HuH-7 (cell line): Measurements from ENCODE around the gene CCDC50.

Experiments used
- DNase-seq: peaks from one replicate; pipeline ENCODE4 v3.0.0; 2011; ENCODE audit warnings: low spot score

The CCDC50 gene

DNA sequence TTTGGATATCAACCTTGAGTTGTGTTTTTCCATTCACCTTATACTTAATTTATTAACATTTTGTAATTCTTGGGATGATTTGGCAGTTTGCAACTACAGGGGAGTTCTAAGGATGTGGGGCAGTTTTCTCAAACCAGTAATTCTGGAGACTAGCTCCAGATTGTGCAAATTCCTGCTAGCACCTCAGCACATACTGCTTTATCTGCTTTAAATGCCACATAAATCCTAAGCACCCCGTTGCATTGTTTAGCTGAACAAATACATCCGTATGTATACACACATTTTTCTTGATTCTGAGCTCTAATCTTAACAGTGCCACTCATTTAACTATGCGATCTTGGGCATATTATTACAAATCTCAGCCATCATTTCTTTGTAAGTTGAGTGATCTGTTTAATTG is 18.0 kb downstream of the CCDC50 start:
- no peak for DNase-seq

DNA sequence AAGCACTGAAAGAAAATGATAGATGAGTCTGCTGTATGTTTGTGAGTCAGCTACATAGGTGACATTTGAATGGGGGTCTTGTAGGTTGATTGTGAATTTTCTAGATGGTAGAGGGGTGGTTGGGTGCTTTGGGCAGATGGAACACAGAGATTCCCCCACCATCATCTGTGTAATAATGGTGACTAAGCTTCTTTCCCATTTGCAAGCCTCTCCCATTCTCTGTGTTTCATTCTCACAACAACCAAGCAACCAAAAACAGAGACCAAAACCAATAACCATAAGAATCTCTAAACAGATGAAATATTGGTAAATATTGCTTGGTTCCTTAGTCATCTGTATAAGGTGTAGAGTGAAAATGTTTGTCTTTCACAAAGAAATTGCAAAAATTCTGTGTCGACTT is 18.9 kb downstream of the CCDC50 start:
- no peak for DNase-seq

DNA sequence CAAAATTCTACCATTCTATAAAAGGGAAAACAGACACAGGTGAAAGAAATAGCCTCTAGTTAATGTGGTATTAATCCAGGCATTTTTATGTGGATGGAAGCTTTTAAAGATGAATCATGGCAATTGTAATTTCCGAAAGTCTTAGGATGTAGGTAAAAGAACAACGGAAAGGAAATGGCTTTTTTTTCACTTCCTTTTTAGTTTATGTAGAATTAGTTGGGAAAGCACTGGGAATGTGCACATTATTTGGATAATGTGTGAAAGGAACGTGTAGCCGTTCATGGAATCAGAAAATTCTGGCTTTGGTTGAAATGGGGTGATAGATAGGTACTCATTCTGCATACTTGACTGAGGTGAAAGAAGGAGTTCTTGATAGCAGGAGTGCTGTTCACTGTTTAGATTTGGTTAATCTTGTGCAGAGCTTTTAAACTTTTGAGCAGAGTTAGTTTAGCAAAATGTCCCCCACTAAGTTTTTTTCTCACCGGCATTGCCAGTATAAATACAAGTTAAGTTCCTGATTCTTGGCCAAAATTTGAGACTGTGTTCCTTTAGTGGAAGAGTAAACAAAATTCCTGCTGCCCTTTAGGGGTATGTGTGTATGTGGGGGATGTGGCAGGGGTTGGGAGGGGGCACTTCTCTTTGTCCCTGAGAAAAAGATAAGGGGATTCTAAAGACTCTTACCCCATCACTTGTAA is 21.3 kb downstream of the CCDC50 start:
- no peak for DNase-seq

DNA sequence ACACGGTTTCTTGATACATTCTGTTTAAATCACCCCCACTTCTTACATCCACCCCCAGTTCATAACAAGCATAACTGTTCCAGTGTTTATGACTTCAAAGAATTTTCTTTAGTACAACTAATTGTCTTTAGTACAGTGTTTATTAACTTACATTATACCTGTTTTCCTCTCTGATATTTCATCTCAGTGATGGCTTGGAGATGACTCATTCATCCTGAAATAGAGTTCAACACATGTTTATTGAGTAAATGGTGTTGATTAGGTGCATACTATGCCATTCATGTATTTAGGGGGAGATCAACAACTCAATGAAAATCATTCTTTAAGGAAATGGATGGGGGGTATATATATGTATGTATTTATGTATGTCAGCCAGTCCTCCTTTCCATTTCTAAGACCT is 22.8 kb downstream of the CCDC50 start:
- no peak for DNase-seq

DNA sequence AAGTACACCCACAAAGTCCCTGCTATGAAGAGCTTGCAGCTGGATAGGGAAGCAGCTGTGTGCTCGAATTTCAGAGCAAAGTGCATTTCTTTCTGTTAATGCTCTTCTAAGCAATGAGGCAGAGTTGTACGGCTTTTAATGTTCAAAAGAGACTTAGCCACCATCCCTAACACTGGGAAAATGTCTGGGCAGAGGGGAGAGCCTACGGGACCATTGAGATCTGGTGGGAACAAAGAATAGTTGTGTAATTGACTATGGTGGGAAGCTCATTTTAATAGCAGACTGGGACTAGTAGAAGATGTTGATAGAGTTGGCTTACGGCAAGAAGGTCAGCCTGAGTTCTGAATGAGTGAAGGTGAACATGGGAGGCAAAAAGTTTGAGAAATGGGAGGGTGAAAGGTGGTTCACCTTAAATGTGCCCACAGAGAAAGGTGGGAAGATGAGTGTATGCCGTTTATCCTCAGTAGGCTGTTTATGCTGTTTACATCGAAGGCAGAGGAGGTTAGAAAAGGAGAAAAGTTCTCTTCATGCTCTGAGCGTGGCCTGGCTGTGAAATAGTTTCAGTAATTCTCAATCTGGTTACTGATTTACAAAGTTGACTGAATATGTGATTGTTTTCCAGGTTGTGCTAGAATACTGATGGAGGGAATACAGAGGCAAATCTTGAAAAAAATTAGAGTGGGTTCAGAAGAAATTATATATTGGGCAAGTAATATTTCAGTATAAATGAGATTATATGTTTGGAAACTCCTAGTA is 24.0 kb downstream of the CCDC50 start:
- DNase-seq, result no peak

DNA sequence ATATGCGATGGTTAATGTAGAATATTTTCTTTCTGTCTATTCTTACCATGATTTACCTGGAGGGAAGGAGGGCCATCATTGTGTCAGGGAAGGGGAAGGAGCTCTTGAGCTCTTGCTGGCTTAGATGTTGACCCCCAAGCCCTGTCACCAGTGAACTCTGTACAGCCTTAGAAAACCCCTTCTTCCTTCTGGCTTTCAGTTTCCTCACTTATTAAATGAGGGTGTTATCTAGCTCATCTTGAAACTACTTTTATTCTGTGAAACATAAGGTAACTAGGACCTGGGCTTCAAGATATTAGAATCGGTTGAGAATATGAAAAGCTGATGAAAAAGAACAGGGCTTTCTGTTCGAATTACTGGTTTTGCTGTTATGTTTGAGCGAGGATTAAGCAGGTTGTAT is 26.2 kb downstream of the CCDC50 start:
- DNase-seq, result no peak

DNA sequence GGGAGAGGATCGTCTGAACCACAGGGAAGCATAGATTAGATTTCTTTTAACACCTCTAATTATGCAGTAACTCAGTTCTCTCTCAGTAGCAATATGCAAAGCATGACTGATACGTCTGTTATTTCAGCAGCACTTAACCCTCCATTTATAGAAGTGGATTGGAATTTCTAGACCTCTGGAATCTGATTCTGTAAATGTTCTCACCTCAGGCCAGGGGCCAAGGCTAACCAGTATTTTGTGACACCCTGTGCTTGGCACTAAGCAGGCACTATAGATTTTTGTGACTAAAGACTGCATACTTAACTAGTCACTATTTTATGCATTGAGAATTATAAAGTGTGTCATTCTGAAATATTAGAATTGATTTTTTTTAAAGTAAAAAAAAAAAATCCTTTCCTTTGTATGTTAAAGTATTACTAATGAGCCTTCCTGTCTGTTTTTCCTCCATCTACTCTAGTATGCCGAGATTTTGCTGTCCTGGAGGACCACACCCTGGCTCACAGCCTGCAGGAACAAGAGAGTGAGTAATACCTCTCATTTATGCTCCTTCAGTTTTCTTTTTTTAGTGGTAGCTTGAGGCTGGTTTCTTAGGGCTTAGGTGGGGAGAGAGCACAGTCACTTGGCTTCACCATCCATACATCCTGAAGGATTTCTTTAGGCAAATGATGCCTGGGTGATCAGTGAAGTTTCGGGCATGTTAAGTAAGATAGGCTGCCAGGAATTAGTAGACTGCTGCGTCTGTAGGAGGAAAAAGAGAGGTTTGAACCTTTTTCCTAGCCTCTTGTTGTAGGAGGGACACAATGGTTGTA is 27.6 kb downstream of the CCDC50 start:
- no peak for DNase-seq

DNA sequence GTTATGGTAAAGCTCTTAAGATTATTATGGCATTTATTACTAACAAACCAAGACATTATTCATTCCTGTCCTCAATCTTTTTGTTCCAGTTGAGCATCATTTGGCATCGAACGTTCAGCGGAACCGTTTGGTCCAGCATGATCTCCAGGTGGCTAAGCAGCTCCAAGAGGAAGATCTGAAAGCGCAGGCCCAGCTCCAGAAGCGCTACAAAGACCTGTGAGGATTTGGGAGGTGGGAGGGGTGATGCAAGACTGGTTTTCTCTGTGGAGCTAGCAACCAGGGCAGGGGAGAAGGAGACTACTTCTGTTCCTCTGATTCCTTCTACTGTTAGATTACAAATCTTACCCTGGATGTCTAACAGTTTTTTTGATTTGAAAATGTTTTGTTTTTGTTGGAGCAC is 28.7 kb downstream of the CCDC50 start:
- DNase-seq, result no peak

DNA sequence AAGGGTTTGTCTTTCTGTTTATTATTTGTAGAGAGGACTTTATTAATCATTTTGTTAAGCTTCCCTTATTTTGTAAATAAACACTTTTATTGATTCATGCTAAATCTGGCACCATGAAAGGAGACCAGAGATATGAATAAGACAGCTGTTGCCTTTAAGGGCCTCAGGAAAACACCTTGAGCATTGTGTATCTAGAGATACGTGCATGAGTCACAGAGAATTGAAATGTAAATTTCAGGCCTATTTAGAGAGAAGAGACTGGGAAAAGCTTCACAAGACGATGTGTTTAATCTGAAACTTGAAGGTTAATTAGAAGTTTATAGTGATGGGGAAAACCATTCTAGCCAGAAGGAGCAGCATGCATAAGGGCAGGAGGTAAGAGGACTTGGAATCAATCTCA is 29.7 kb downstream of the CCDC50 start:
- DNase-seq, result no peak

DNA sequence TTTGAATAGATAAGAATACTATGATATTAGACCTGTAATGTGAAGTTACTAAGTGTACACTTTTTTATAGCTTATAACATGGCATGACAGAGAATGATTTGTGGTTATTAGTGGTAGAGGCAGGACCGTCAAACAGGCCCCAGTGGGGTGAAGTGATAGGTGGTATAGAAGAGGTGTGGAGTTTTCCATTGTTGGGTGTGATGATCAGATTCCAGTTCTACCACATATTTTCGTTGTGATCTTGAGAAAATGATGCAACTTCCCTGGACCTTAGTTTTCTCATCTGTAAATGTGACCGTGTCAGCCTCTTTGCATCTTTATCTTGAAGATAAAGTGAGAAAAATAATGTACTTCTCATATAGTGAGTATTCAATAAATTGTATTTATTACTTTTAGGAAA is 31.4 kb downstream of the CCDC50 start:
- DNase-seq, result no peak

DNA sequence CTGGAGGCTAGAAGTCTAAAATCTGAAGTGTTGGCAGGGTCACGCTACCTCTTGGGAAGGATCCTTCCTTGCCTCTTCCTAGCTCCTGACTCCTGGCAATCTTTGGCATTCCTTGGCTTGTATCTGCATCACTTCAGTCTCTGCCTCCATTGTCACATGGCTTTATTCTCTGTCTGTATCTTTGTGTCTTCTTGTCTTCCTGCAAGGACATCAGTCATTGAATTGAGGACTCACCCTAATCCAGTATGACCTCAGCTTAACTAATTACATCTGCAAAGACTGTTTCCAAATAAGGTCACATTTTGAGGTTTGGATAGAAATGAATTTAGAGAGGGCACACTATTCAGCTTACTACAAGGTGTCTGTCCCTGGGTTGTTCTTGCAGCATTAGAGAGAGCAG is 32.3 kb downstream of the CCDC50 start:
- DNase-seq, result no peak

DNA sequence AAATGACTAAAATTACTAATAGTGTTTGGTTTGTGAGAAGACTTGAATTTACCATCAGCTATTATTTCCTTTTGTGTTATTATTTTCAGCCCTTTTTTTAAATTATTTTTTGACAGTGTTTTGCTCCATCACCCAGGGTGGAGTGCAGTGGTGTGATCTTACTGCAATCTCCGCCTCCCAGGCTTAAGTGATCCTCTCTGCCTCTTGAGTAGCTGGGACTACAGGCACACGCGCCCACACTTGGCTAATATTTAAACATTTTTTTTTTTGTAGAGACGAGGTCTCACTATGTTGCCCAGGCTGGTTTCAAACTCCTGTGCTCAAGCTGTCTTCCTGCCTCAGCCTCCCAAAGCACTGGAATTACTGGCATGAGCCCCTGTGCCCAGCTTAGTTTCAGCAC is 32.8 kb downstream of the CCDC50 start:
- DNase-seq, result no peak

DNA sequence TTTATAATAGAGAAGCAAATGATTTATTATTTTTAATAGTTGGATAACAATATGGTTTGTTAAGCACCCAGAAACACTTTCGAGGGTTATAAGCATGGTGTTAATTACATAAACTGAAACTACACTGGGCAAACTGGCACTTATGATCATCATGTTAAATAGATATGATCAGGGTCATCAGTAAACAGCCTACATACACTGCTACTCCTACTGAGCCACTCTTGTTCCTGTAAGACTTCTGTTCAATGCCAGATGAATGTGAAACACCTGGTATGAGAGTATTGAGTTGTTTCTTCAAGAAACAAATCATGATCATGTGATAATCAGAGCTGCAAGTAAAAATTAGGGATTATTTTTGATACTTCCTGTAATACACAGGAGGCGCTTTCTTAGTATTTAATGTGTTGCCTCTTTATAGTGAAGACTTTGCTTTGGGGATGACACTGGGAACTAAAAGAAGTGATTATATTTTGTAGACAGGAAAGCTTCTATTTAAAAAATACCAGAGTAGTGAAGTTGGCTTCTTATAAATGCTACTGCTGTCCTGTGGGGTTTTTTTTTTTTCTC is 33.4 kb downstream of the CCDC50 start:
- no peak for DNase-seq

DNA sequence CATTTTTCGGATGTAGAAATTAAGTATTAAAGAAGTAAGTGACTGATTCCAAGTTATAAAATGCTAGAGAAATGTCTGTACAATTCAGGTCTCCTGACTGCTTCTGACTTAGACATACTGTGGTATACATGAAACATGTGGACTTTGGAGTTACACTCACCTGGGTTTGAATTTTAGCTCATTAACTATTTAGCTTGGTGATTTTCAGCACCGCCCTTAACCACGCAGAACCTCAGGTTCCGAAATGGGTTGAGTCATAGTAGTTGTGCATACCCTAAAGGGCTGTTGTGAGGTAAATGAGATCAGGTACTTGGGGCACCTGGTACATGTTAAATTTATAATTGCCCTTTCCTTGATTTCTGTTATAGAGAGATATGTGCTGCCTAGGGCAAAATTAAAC is 34.0 kb downstream of the CCDC50 start:
- DNase-seq, result no peak

DNA sequence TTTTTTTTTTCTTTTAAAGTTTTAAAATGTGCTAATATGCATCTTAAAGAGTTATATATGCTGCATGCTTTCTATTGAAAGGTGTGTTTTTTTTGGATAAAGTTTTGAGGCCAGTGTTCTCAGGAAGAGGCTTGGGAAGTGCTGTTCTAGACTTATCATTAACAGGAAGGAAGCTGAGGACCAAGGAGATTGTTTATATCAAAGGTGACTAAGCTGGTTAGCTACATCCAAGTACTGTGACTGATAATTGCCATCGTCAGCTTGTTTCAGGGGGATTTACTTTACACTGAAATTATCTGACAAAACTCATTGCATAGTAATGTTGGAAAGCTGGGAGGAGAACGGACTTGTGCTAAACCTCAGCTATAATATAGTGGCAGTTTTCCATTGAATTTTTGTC is 37.5 kb downstream of the CCDC50 start:
- no peak for DNase-seq

DNA sequence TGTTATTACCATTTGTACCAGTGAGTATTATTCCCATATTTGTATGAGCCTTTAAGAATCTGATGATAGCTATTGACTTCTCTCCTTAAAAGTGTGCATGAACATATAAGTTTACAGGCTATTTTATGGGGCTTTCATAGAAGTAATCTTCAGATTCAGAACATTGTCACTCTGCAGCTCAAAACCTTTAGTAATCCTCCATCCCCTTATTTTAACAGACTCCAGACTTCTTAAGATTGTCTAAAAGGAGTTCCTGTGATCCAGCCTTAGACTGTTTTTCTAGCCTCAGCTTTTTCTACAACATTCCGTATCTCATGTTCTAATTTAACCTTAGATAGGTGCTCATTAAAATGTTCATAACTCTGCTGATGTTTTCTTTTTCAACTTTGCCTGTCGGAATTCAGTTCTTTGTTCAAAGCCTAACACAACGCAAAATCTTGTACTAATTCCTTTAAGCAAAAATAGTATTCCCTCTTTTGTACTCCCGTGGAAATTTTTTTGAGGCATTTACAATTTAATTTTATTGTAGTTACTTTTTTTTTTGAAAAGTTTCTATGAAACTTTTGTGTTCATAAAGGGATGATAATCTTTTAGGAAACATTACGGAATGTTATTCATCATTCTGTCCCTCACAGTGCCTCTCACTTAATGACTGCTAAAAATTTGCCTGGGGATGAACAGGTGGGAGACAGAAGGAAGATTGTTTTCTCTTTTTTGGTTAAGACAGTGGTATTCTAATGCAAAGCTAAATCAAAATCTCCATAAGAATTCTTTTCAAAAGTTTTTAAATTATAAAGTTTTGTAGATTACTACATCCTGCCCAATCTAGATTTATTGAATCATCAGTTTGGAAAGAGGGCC is 39.8 kb downstream of the CCDC50 start:
- DNase-seq, result no peak

DNA sequence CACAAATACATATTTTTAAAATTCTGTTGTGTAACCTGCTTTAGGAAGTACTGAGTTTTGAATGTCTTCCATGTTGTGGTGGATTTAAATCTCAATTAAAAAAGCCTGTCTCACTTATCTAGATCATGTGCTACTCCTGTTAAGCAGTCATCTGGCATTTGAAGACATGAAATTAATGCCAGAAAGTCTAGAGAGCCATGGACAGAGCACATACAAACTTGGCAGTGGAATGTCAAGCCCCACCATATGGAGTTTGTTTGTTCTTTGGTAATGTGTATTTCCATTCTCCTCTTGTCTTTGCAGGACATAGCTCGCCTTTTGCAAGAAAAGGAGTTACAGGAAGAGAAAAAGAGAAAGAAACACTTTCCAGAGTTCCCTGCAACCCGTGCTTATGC is 40.4 kb downstream of the CCDC50 start:
- no peak for DNase-seq

DNA sequence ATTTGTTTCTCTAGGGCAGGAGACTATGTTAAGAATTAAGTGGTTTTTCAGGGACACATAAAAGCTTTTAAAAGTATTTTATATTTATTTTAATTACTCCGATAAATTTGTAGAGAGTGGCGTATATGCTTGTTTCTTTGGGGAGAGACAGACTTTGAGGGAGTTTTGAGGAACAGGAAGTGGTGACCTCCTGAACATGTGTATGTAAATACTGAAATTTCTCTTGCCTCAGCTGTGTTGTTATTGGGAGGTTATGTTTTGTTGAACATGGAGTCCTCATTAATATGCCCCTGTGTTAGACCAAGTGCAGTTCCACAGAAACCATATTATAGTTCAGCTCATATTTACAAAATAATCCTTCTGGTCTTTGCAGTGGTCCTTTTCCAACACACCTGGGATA is 42.9 kb downstream of the CCDC50 start:
- no peak for DNase-seq

DNA sequence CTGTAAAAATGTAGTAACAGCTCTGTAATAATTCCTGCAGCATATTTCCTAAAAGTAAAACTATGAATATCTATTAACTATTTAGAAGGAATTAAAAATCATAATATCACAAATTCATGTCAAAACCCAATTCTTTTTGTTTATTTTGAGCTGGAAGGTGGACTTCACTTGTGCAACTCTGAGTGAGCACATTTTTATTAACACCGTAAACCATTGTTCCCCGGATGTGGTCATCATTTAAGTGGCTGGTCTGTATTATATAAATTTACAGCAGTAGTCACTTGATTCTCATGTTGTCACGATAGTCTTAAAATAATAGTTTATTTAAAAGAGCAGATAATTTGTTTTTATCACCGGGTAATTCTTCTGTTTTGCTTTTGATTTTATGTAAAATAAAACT is 44.1 kb downstream of the CCDC50 start:
- DNase-seq, result no peak

DNA sequence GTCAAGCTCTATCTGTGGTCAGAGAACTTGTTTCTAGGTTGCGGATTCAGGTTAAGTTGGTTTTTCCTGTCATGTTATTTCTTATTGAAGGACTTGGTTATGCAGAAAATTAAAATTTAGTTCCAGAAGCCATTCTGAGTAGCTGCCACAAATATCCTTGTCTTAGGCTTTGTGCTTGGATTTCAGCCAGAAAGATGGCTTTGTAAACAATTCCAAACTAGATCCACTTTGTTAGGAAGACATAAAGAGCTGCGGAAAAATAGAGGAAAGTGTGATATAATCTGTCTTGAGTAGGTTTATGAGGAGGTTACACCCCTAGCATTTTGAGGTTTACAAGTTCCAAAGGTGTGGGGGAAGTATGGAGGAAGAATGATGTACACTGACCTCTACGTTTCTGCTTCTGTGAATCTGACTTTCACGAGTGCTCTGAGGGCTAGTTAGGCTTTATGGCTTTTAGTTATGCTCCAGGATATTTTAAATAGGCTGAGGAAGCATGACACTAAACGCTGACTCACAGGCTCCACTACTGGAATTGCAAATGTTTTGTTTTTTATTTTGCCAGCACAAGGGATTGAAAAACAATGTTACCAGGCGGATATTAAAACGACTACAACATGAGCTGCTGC is 47.4 kb downstream of the CCDC50 start:
- no peak for DNase-seq

DNA sequence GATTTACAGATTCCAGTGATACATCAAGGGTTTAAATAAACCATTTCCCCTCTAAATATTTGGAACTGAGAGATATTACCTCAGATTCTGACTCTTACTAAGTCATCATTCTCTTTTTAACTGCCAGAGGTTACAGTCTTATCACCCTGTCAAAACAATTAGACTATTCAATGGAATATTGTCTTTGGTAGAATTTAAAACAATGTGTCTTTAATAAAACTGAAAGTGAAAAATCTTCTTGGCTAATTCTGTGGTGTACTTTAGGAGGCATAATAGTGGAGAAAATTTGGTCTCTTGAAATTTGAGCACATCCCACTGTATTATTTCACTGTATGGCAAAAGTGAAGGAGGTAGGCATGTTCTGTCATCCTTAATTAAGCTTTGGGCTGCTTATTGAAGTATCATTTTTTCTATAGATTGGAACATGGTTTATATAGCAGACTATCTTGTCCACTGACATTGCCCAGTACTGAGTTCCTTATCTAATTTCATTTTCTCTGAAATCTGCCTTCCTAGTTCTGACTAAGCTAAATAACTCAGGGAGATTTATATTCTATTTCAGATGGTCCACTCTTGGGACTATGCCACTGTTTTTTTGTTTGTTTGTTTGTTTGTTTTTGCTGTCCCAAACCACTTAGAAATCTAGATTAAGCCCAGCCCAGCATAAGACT is 49.1 kb downstream of the CCDC50 start:
- no peak for DNase-seq
